LNCaP clone FGC (cell line): ENCODE data around the gene EIF4B.

Source experiments
- DNase-seq: peaks from one replicate; pipeline ENCODE4 v3.0.0-alpha.2; 2011; ENCODE audit warnings: low read depth
- H3K4me3 ChIP-seq: 2 replicates; pipeline ENCODE4 v1.5.1; 2011; ENCODE audit warnings: mild to moderate bottlenecking, low read depth, low read length, control low read depth
- CTCF ChIP-seq: IDR thresholded peaks from 2 replicates; pipeline ENCODE4 v1.5.1; 2012; ENCODE audit warnings: mild to moderate bottlenecking; ENCODE audit not compliant: control insufficient read depth, insufficient read depth; ENCODE audit errors: extremely low read depth

The EIF4B gene

GRCh38 chr12:53068811-53069585, 62.7 kb downstream of the EIF4B start:
- DNase-seq, result no peak
- TF ChIP-seq CTCF, result no peak
- no peak overlapping the region for H3K4me3 ChIP-seq

GRCh38 chr12:53069621-53070410, 63.6 kb downstream of the EIF4B start:
- no peak overlapping the region for H3K4me3 ChIP-seq
- no peak for TF ChIP-seq CTCF
- no peak for DNase-seq

GRCh38 chr12:53070877-53071492, 64.7 kb downstream of the EIF4B start:
- no peak overlapping the region for H3K4me3 ChIP-seq

GRCh38 chr12:53071591-53072551, 65.6 kb downstream of the EIF4B start:
- no peak overlapping the region for H3K4me3 ChIP-seq
- TF ChIP-seq CTCF, result no peak
- no peak for DNase-seq

More at GRCh38 chr12:53070877-53071492, 64.7 kb downstream of the EIF4B start:
- TF ChIP-seq CTCF, result no peak
- DNase-seq, result no peak

GRCh38 chr12:53073881-53074280, 67.6 kb downstream of the EIF4B start:
- no peak overlapping the region for H3K4me3 ChIP-seq
- DNase-seq, result peak; percentile 73
- no peak for TF ChIP-seq CTCF
